MM.1S (cell line): Measurements from ENCODE around the gene FGD2.

Experiments used
- CTCF ChIP-seq: fragments of 300-600 bp; sonication (generic); IDR thresholded peaks from 2 replicates; pipeline ENCODE4 v1.5.1; 2016; ENCODE audit warnings: antibody characterized with exemption, low read length, mixed read lengths
- EZH2phosphoT487 ChIP-seq: fragments of 300-600 bp; sonication (generic); IDR thresholded peaks from 2 replicates; pipeline ENCODE4 v1.6.1; 2018; ENCODE audit warnings: antibody characterized with exemption, low read length

GRCh38 chr6:37077905-37078296 is 72.4 kb downstream of the FGD2 start:
- TF ChIP-seq CTCF, result no peak
- no peak for TF ChIP-seq EZH2phosphoT487
